Measurements from ENCODE around the gene EME1.

The EME1 gene

DNA sequence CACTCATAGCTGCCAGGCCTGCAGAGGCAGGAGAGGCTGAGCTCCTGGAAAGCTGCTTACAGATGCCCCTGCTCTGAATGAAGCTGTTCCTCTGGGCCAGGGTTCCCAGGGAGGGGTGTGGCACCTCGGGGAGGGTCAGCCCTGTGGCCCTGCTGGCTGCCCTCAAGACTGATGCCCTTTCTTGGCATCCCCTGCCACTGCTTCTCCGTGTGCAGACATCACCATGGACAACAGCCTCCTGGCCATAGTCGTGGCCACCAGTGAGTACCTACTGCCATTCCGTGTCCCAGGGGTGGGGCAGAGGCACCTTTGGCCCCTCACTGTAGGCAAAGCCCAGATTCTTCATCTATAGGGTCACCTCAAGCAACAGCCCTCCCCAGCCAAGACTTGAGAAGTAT, 9.0 kb upstream of the EME1 start:
- DNase-seq: no peak

- DNase-seq: no peak
These were observed 8.3 kb upstream of the EME1 start for GRCh38 chr17:50364715-50365114.

- DNase-seq: no peak
These were observed 7.9 kb upstream of the EME1 start for GRCh38 chr17:50365165-50365564.

DNA sequence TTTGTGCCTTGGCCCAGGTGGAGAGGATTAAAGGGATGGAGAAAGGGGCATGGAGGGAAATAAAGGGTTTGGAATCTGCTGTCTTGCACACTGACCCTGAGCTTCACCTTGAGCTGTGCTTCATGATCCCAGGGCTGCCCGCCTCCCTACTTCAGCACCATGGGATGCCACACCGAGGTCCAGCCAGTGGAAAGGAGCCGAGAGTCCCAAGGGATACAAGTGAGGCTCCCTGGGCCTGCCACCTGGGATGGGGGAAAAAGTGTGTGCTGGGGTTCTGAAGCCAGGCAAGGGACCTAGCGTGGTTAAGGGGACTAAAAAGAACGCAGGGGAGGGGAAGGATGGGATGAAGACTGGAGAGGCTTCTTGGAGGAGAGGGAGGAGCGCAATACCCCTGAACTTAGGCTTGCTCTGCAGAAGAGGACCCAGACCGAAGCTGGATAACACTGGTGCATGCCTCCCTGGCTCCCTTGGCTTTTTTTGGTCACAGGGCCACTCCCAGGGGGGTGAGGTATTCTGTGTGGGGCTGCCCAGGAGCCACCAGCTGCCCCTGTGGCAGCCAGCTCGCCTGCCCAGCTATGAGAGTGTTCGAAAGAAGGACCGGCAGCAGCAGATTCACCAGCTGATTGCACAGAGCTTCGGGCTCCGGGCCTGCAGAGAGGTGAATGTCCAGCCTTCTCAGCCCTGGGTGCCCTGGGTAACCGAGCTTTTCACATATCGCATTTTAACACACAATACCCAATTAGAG, 7.2 kb upstream of the EME1 start:
- no peak for DNase-seq

DNA sequence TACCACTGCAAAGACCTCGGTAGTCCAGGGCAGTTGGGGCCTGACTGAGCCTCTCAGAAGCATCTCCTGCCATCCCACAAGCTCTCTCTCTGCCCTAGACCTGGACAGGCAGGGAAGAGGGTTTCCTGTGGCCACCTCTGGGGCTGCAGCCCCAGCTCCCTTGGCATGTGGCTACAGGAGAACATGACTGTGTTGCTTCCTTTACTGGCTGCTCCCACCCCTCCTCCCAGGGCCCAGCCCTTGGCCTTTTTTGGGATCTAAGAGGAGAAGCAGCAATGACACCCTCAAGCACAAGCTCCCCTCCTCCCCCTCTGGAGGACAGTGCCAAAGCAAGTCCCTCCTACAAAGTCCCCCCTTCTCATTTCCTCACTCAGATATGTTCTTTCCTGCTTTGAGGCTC, 5.6 kb upstream of the EME1 start:
- no peak for DNase-seq

DNA sequence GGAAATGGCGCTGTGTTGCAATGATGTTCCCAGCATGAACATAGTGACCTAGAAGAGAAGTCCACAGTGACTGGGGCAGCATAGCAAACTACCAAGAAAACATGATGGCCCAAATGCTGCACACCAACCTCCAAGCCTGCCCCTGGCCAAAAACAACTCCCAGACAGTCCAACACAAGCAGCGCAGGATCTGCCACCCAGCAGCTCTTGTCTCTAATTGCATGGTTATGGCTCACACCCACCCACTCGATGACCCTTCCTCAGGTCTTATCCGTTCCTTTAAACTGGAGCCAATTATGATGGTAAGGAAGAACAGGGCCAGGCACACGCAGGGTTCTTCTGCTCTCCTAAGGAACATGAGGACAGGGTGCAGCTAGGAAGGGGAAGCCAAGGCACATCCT, 3.0 kb upstream of the EME1 start:
- DNase-seq: no peak

DNA sequence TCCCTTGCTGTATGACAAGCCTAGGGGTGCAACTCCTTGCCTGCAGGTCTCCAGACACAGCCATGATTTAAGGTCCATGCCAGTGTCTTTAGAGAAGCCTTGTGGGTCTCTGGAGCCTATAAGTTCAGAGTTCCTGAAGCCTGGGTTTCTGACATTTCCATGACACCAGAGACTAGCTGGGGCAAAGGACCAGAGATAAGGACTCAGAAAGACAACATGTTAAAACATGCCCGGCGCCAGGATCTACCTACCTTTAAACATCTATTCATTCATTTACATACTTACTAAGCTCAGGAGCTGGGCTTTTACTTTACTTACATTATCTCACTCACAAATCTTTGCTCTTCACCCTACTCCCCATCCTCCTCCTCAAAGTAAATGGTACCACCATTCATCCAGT, 1.5 kb upstream of the EME1 start:
- DNase-seq: no peak

DNA sequence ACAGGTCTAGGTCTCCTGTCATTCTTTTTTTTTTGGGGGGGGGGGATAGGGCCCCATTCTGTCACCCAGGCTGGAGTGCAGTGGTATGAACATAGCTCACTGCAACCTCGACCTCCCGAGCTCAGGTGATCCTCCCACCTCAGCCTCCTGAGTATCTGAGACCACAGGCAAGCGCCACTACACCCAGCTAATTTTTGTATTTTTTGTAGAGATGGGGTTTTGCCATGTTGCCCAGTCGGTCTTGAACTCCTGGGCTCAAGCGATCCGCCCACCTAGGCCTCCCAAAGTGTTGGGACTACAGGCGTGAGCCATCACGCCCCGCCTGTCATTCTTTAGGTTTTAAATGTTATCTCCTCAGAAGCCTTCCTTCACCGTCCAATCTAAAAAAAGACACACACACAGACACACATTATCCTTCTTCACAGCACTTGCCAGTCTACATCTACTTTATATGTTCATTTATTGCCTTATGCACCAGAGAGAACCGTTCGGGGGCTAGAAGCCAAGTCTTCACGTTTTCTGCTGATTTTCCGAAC, 739 bp upstream of the EME1 start:
- DNase-seq: no peak

DNA sequence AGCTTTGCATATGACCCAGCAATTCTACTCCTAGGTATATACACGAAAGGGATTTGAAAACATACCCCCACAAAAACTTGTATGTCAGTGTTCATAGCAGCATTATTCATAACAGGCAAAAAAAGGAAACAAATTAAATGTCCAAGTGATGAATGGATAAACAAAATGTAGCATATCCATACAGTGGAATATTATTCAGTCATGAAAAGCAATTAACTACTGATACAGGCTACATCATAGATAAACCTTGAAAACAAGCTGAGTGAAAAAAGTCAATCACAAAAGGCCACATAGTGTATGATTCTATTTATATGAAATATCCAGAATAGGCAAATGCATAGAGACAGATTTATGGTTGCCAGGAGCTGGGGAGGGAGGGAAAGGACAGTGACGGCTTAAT, 676 bp downstream of the EME1 start:
- DNase-seq: no peak

DNA sequence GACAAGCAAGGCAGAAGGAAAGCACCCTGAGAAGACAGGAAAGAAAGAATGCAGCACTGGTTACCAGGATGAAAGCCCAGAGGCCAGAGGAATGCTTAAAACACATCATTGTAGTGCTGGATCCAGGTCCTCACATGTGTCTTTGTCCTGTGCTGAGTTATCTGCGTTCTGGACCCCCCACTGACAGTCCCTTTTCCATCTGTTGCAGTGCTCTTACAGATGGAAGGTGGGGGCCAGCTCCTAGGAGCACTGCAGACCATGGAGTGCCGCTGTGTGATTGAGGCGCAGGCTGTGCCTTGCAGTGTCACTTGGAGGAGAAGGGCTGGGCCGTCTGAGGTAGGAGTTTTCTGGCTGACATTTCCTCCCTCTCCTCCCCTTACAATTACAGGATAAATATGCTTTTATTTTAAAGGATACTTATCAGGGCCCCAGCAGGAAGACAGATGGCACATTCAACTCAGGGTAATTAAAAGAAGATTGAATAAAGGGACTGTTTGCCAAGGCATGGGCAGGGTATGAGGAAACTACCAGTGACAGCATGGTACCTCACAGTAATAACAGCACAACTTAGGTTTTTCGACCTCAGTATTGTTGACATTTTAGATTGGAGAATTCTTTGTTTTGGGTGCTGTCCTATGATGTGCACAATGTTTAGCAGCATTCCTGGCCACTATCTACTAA, 3.0 kb downstream of the EME1 start:
- DNase-seq: no peak

DNA sequence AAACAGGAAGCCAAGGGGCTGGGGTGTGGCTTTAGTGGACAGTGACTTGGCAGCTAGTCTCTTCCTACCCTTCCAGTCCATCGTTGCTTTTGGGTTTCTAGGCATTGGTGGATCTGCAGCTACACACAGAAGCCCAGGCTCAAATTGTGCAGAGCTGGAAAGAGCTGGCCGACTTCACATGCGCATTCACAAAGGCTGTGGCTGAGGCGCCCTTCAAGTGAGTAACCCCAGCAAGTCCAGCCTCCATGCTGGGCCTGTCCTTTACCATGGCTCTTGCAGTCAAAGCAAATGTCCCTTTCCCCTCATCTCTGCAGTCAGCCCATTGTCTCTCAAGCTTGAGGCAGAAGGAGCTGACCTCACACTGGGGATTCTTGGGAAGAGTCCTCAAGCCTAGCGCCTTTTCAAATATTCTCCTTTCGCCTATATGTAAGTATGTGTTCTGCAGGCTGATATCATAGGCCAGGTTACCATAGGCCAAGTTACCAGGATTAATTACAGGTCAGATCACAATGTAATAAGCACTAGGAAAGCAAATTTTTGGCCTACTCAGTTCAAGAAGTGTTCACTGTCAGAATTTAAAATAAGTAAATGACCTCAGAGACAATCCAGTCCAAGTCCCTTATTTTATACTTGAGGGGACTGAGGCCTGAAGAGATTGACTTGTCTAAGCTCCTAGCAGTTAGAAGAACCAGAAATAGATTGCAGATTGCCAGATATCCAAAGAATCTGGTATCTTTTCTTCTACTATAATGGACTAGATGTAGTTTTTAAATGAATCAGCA, 6.5 kb downstream of the EME1 start:
- no peak for DNase-seq

GRCh38 chr17:50380369-50381259, 7.6 kb downstream of the EME1 start:
- no peak for DNase-seq

- no peak for DNase-seq
These were observed 8.3 kb downstream of the EME1 start for GRCh38 chr17:50381260-50381815.

DNA sequence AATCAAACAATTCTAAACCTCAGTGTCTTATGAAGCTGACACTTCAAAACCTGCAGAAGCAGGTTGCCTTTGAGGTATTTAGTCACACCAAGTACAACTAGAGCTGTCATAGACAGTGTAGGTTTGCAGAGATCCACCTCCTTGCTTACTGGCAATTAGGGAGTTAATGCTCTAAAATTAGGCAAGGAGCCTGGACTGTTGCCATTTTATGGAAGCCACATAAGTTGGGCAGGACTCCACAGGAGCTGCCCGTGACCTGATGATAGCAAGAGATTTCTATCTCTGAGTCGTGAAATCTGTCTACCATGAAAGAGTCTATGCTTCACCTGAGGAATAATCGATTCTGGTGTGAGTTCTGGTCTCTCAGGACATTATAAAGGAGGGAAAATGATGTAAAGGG, 8.9 kb downstream of the EME1 start:
- no peak for DNase-seq

GRCh38 chr17:50382931-50383330, 9.9 kb downstream of the EME1 start:
- no peak for DNase-seq

DNA sequence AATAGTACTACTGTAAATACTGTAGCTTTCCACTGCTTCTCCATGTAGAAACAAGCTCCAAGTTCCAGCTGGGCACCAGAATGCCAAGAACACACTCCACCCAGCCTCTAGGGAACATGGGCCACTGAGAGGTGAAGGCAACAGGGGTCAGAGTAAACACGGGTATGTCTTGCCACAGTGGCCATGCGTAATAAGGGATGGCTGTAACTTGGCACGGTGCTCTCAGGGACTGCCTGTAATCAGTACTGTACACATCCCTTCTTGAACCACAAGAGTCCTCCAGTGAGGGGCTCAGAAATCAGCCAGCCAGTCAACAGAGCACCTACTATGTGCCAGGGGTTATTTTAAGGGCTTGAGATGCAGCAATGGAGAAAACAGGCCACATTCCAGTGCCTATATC, 13.5 kb downstream of the EME1 start:
- no peak for DNase-seq

DNA sequence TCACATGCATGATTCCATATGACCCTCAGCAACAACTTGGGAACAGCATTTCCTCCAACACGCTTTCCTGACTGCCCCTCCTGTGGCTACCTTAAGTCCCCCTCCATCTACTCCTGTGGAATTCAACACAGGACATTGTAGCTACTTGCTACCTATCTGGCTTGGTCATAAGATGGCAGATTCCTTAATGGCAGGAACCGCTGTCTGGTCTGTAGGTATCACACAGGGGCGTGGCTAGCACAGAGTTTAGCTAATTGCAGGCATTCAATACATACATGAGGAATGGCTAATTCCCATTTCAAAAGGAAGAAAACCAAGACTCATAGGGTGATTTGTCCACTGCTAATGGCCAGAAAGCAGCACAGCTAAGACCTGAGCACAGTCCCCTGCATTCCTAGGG, 15.7 kb downstream of the EME1 start:
- DNase-seq: no peak

GRCh38 chr17:50389534-50389933, 16.5 kb downstream of the EME1 start:
- DNase-seq: no peak

DNA sequence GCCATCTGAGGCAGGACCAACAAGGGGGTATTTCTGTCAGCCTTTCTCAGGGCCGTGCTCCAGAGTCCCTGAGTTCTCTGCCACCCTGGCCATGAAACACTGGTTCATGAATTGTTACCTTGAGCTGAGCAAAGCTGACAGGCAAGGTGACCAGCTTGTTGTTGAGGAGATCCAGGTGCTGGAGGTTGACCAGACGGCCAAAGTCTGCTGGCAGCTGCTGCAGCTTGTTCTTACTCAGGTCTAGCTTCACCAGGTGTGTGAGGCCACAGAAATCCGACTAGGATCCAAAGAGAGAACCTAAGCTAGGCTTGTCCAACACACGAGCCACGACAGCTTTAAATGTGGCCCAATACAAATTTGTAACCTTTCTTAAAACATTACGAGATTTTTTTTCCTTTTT, 19.6 kb downstream of the EME1 start:
- no peak for DNase-seq

- no peak for DNase-seq
These were observed 20.7 kb downstream of the EME1 start for GRCh38 chr17:50393700-50394099.

- DNase-seq: no peak
These were observed 21.7 kb downstream of the EME1 start for GRCh38 chr17:50394711-50395110.
